Astrocyte of the cerebellum (primary cell): ENCODE measurements around the gene CYREN.
"Not testable (repeated sequence)": the region's sequence is repeated elsewhere in the genome, so short reads cannot be mapped to it uniquely, and the experiment has no call there.

Source experiments
- DNase-seq: peaks from one replicate; pipeline ENCODE4 v3.0.0-alpha.2; 2011; ENCODE audit warnings: low read depth
- H3K4me3 ChIP-seq: 2 replicates; pipeline ENCODE4 v1.5.1; 2011; ENCODE audit warnings: mild to moderate bottlenecking, low read depth, low read length, moderate library complexity
- in situ Hi-C: cut with HindIII; loops from 2 replicates; pipeline ENCODE4 v1.10.0; 2017; ENCODE audit warnings: low sequenced_read_pairs
- TF ChIP-seq, protein P1 (sequence below): IDR thresholded peaks from 2 replicates; pipeline ENCODE4 v1.5.1; 2012; ENCODE audit warnings: low read length, low read depth, moderate library complexity, mild to moderate bottlenecking; ENCODE audit errors: missing control alignments

Gene CYREN

GRCh38 chr7:135147899-135148721 lies 22.4 kb downstream of the CYREN start, which contains the start of gene TMEM140:
TSS of gene TMEM140 (plus strand) at chr7:135148072. CDS start at chr7:135164442, 16,370 bp downstream.
- in situ Hi-C loops: no loop called here
- no peak within 1 kb of the TSS for H3K4me3 ChIP-seq
- no peak for DNase-seq
- TF ChIP-seq, protein P1, sequence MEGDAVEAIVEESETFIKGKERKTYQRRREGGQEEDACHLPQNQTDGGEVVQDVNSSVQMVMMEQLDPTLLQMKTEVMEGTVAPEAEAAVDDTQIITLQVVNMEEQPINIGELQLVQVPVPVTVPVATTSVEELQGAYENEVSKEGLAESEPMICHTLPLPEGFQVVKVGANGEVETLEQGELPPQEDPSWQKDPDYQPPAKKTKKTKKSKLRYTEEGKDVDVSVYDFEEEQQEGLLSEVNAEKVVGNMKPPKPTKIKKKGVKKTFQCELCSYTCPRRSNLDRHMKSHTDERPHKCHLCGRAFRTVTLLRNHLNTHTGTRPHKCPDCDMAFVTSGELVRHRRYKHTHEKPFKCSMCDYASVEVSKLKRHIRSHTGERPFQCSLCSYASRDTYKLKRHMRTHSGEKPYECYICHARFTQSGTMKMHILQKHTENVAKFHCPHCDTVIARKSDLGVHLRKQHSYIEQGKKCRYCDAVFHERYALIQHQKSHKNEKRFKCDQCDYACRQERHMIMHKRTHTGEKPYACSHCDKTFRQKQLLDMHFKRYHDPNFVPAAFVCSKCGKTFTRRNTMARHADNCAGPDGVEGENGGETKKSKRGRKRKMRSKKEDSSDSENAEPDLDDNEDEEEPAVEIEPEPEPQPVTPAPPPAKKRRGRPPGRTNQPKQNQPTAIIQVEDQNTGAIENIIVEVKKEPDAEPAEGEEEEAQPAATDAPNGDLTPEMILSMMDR: no peak

DNA sequence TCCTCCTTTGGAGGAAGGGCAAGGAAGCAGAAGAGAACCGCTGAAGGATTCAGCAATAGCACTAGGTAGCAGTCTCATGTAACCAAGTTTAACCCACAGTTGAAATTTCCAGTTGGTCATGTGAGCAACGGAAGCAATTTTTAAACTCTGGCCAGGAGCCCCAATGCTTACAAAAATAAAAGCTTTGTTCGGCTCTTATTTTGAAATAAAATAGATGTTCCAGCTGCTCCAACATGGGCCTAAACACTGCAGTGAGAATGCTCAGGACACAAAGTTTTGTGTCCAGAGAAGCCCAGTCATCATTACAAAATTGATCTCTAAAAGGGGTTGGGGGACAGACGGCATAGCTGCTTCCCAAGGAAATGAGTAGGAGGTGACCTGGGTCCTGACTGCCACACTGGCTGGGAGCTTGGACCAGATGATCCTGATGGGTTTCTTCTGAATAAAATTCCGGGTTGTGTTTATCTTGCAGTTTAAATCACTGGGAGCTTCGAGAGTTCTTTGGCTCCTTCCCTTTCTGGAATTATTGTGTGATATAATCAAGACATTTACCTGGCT lies 23.1 kb downstream of the CYREN start:
- no peak overlapping the region for H3K4me3 ChIP-seq
- in situ Hi-C loops: no loop called here
- TF ChIP-seq, protein P1: no peak
- DNase-seq: no peak

DNA sequence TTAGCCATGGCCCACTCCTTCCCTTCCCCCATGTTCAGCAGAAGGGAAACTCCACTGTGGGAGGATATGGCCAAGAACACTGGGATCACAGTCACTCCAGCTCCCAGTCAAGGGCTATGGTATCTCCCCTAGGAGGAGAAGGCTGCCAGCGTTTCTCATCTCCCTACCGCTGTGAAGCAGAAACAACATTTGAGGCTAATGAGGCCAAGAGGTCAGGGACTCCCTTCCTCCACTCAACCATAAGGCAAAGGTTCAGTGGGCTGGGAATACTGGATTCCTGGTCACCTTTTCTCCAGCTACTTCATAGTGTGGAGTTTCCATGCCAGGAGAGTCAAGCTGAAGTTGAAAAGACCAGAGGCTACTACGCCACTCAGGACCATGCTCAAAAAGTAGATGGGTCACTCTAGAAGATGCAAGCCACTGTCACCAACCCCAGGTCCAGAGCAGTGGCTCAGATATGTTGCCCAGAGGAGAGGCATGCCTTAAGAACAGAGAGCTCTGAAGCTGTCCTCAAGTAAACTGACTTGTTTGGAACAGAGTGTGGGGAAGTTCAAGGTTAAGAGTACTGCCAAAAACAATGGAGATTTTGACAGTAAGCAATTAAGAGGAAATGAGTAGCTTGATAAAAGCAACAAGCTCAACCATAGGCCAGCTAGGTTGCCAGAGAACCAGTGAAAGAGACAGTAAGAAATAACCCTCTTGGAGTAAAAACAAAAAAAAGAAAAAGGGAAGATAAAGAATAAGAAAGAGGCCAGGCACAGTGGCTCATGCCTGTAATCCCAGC lies 26.4 kb downstream of the CYREN start:
- no peak overlapping the region for H3K4me3 ChIP-seq
- TF ChIP-seq, protein P1: no peak
- in situ Hi-C loops: no loop called here
- no peak for DNase-seq

GRCh38 chr7:135129579-135129978 lies 40.9 kb downstream of the CYREN start:
- no peak for DNase-seq
- TF ChIP-seq, protein P1: no peak
- no peak overlapping the region for H3K4me3 ChIP-seq
- in situ Hi-C loops: no loop called here

- in situ Hi-C loops: no loop called here
- TF ChIP-seq, protein P1: no peak
- no peak overlapping the region for H3K4me3 ChIP-seq
- DNase-seq: no peak
Observed at GRCh38 chr7:135128931-135129330, 41.6 kb downstream of the CYREN start.

DNA sequence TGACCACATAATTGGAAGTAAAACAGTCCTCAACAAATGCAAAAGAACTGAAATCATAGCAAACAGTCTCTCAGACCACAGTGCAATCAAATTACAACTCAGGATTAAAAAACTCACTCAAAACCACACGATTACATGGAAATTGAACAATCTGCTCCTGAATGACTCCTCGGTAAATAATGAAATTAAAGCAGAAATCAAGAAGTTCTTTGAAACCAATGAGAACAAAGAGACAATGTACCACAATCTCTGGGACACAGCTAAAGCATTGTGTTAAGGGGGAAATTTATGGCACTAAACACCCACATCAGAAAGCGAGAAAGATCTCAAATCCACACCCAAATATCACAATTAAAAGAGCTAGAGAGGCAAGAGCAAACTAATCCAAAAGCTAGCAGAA lies 45.9 kb downstream of the CYREN start:
- in situ Hi-C loops, H3K4me3 ChIP-seq, DNase-seq: not testable (repeated sequence)

- no peak overlapping the region for H3K4me3 ChIP-seq
- DNase-seq: no peak
- TF ChIP-seq, protein P1: no peak
- in situ Hi-C loops: no loop called here
Observed at GRCh38 chr7:135121868-135122267, 48.6 kb downstream of the CYREN start.
